ENCODE measurements around the gene FOXN3.

DNA sequence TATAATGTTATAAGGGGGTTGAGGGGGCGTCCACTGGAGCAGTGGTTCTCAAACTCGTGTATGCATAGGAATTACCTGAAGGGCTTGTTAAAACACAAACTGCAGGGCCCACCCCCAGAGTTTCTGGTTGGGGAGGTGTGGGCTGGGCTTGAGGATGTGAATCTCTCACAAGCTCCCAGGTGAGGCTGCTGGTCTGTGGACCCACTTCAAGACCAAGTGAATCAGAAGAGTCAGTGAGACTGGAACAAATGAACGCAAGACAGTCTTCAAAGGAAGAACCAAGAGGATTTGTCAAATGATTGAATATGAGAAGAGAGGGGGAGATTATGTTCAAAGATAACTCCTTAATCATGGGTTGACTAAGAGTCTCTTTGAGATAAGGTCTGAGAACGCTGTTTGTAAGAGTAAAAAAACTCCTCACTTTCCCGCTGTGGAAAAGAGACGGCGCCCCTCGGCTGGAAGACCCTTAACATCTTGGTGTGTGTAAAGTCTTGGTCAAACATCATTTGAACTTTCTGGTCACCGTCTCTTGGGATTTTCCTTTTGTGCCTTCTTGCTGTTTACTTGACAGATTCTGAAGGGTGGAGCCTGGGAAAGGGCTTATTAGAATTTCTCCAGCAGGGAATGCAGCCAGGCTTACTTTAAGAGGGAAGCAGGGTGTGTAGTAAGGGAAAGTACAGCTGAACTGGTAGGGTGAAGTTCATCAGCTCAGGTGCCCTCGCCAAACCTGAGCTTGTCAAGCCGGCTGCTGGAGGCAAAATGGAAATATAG, 5.3 kb upstream of the FOXN3 start:
- TF ChIP-seq POLR2AphosphoS5 (IDR thresholded peaks at IDR 0.05; ENCODE audit: low read depth, low read length), result no peak
- no peak for TF ChIP-seq NRF1 (IDR thresholded peaks at IDR 0.05; ENCODE audit: low read depth, low read length)
- no peak for TF ChIP-seq REST (IDR thresholded peaks at IDR 0.05; ENCODE audit: low read depth, low read length)
- TF ChIP-seq, protein P1, sequence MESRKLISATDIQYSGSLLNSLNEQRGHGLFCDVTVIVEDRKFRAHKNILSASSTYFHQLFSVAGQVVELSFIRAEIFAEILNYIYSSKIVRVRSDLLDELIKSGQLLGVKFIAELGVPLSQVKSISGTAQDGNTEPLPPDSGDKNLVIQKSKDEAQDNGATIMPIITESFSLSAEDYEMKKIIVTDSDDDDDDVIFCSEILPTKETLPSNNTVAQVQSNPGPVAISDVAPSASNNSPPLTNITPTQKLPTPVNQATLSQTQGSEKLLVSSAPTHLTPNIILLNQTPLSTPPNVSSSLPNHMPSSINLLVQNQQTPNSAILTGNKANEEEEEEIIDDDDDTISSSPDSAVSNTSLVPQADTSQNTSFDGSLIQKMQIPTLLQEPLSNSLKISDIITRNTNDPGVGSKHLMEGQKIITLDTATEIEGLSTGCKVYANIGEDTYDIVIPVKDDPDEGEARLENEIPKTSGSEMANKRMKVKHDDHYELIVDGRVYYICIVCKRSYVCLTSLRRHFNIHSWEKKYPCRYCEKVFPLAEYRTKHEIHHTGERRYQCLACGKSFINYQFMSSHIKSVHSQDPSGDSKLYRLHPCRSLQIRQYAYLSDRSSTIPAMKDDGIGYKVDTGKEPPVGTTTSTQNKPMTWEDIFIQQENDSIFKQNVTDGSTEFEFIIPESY (IDR thresholded peaks at IDR 0.05; ENCODE audit: borderline replicate concordance, low read depth), result no peak
- TF ChIP-seq SMC3 (IDR thresholded peaks at IDR 0.05; ENCODE audit: low read depth, low read length), result no peak
- no peak for TF ChIP-seq EP300 (IDR thresholded peaks at IDR 0.05; ENCODE audit: borderline replicate concordance in 1 of 2, low read depth in 1 of 2, low read length in 1 of 2)
- TF ChIP-seq, protein P2, sequence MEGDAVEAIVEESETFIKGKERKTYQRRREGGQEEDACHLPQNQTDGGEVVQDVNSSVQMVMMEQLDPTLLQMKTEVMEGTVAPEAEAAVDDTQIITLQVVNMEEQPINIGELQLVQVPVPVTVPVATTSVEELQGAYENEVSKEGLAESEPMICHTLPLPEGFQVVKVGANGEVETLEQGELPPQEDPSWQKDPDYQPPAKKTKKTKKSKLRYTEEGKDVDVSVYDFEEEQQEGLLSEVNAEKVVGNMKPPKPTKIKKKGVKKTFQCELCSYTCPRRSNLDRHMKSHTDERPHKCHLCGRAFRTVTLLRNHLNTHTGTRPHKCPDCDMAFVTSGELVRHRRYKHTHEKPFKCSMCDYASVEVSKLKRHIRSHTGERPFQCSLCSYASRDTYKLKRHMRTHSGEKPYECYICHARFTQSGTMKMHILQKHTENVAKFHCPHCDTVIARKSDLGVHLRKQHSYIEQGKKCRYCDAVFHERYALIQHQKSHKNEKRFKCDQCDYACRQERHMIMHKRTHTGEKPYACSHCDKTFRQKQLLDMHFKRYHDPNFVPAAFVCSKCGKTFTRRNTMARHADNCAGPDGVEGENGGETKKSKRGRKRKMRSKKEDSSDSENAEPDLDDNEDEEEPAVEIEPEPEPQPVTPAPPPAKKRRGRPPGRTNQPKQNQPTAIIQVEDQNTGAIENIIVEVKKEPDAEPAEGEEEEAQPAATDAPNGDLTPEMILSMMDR (IDR thresholded peaks at IDR 0.05), result no peak
- TF ChIP-seq, protein P3, sequence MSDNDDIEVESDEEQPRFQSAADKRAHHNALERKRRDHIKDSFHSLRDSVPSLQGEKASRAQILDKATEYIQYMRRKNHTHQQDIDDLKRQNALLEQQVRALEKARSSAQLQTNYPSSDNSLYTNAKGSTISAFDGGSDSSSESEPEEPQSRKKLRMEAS (IDR thresholded peaks at IDR 0.05; ENCODE audit: low read depth), result no peak

All from SK-N-SH (cell line).